Mesendoderm (in vitro differentiated cells): ENCODE data around the gene KRTAP12-3.
"Not testable (repeated sequence)": the region's sequence is repeated elsewhere in the genome, so short reads cannot be mapped to it uniquely, and the experiment has no call there.

Experiments
- DNase-seq: peaks from one replicate; pipeline ENCODE4 v3.0.0; 2013
- H2AK5ac ChIP-seq: 2 replicates; pipeline ENCODE4 v1.6.1; 2013; ENCODE audit warnings: low read length, inconsistent platforms
- H2BK120ac ChIP-seq: 2 replicates; pipeline ENCODE4 v1.6.1; 2013; ENCODE audit warnings: low read depth, mild to moderate bottlenecking, low read length, moderate library complexity, mixed read lengths
- H2BK15ac ChIP-seq: replicated peaks from 2 replicates; pipeline ENCODE4 v1.6.1; 2013; ENCODE audit warnings: low read depth, mild to moderate bottlenecking, moderate library complexity
- H2BK5ac ChIP-seq: 2 replicates; pipeline ENCODE4 v1.6.1; 2013; ENCODE audit warnings: low read length, inconsistent platforms
- H3K18ac ChIP-seq: 2 replicates; pipeline ENCODE4 v1.6.1; 2013; ENCODE audit warnings: mild to moderate bottlenecking, low read length, mixed read lengths
- H3K23ac ChIP-seq: one replicate; pipeline ENCODE4 v1.6.1; 2013; ENCODE audit warnings: low read length
- H3K27ac ChIP-seq: 2 replicates; pipeline ENCODE4 v1.5.1; 2013; ENCODE audit warnings: low read depth, mild to moderate bottlenecking, inconsistent platforms, low read length, moderate library complexity
- H3K27me3 ChIP-seq: 2 replicates; pipeline ENCODE4 v1.6.1; 2013; ENCODE audit warnings: low read length, control low read depth, mild to moderate bottlenecking, inconsistent platforms; ENCODE audit not compliant: insufficient read depth, poor library complexity
- H3K36me3 ChIP-seq: 2 replicates; pipeline ENCODE4 v1.6.1; 2013; ENCODE audit warnings: low read length, inconsistent platforms; ENCODE audit not compliant: control insufficient read depth, insufficient read depth
- H3K4ac ChIP-seq: one replicate; pipeline ENCODE4 v1.6.1; 2013; ENCODE audit warnings: low read depth, mild to moderate bottlenecking, low read length, moderate library complexity
- H3K4me1 ChIP-seq: 2 replicates; pipeline ENCODE4 v1.6.1; 2013; ENCODE audit warnings: low read depth, low read length, inconsistent platforms; ENCODE audit not compliant: control insufficient read depth
- H3K4me2 ChIP-seq: 2 replicates; pipeline ENCODE4 v1.6.1; 2013; ENCODE audit warnings: low read length
- H3K4me3 ChIP-seq: 2 replicates; pipeline ENCODE4 v1.5.1; 2013; ENCODE audit warnings: mild to moderate bottlenecking, low read length
- H3K56ac ChIP-seq: one replicate; pipeline ENCODE4 v1.6.1; 2013; ENCODE audit warnings: low read length
- H3K79me1 ChIP-seq: 2 replicates; pipeline ENCODE4 v1.6.1; 2013; ENCODE audit warnings: low read length, inconsistent platforms
- H3K79me2 ChIP-seq: 2 replicates; pipeline ENCODE4 v1.6.1; 2013; ENCODE audit warnings: mild to moderate bottlenecking, low read length; ENCODE audit not compliant: control insufficient read depth, insufficient read depth
- H3K9ac ChIP-seq: 2 replicates; pipeline ENCODE4 v1.6.1; 2013; ENCODE audit warnings: low read length, inconsistent platforms
- H4K5ac ChIP-seq: one replicate; pipeline ENCODE4 v1.6.1; 2013; ENCODE audit warnings: low read length
- H4K8ac ChIP-seq: one replicate; pipeline ENCODE4 v1.6.1; 2013; ENCODE audit warnings: low read depth, mild to moderate bottlenecking, control low read depth, low read length, moderate library complexity
- WGBS: extraction: QIAGEN DNeasy Blood & Tissue Kit; methylation state at CpG from one replicate; pipeline ENCODE4 v1.1.7; 2013; ENCODE audit warnings: low lambda C conversion rate, missing lambda C conversion rate; ENCODE audit not compliant: insufficient coverage; ENCODE audit errors: extremely low coverage; 5-methylcytosine and 5-hydroxymethylcytosine counted together

The KRTAP12-3 gene

GRCh38 chr21:44644878-44645277, 12.9 kb upstream of the KRTAP12-3 start:
- WGBS = no CpG with 5 or more reads among the region's 2 CpGs
- Histone ChIP-seq H3K4me1 (no peaks in the 10 kb centered on the region), H3K4ac (no peak overlapping the region), H3K4me2 (no peak overlapping the region), H2AK5ac (no peak overlapping the region), H3K27me3 (no peaks in the 10 kb centered on the region), H3K23ac (no peak overlapping the region), H2BK5ac (no peak overlapping the region), H3K79me1 (no peaks in the 10 kb centered on the region), H2BK15ac (no peak overlapping the region), H4K8ac (no peak overlapping the region), H3K79me2 (no peaks in the 10 kb centered on the region), H2BK120ac (no peak overlapping the region), H4K5ac (no peak overlapping the region), H3K4me3 (no peak overlapping the region), H3K36me3 (no peaks in the 10 kb centered on the region), H3K56ac (no peak overlapping the region), H3K18ac (no peak overlapping the region), H3K27ac (no peak overlapping the region), H3K9ac (no peak overlapping the region)
- DNase-seq = no peak

GRCh38 chr21:44646366-44647221, 11.1 kb upstream of the KRTAP12-3 start, which contains the start of gene KRTAP10-11:
Gene KRTAP10-11 (plus strand): TSS chr21:44646414. CDS start chr21:44646459, 45 bp downstream.
- H2BK5ac ChIP-seq, H3K79me1 ChIP-seq, H3K27ac ChIP-seq, DNase-seq, H4K8ac ChIP-seq, H2BK15ac ChIP-seq, H3K36me3 ChIP-seq, H3K4ac ChIP-seq, H3K18ac ChIP-seq, H3K79me2 ChIP-seq, H3K4me2 ChIP-seq, H4K5ac ChIP-seq, H3K4me3 ChIP-seq, H3K4me1 ChIP-seq, H2AK5ac ChIP-seq, H3K9ac ChIP-seq, H2BK120ac ChIP-seq, H3K27me3 ChIP-seq, H3K23ac ChIP-seq: not testable (repeated sequence)
- H3K56ac ChIP-seq = peak within 1 kb of the TSS; percentile 19
- no CpG with 5 or more reads among the region's 21 CpGs for WGBS

- DNase-seq = no peak
- no peak overlapping the region for H2BK120ac ChIP-seq
- no peak overlapping the region for H2BK15ac ChIP-seq
- no peak overlapping the region for H4K5ac ChIP-seq
- no peaks in the 10 kb centered on the region for H3K4me1 ChIP-seq
- no peaks in the 10 kb centered on the region for H3K27me3 ChIP-seq
- no peak overlapping the region for H3K18ac ChIP-seq
- H3K79me2 ChIP-seq = no peaks in the 10 kb centered on the region
- H3K9ac ChIP-seq = no peak overlapping the region
- H3K79me1 ChIP-seq = no peaks in the 10 kb centered on the region
- H3K4me3 ChIP-seq = no peak overlapping the region
- no peak overlapping the region for H4K8ac ChIP-seq
- H2BK5ac ChIP-seq = no peak overlapping the region
- no peak overlapping the region for H3K27ac ChIP-seq
- H2AK5ac ChIP-seq = no peak overlapping the region
- no peak overlapping the region for H3K56ac ChIP-seq
- no peaks in the 10 kb centered on the region for H3K36me3 ChIP-seq
- H3K4me2 ChIP-seq = no peak overlapping the region
- H3K23ac ChIP-seq = no peak overlapping the region
- H3K4ac ChIP-seq = no peak overlapping the region
- WGBS = no CpG with 5 or more reads among the region's 8 CpGs
Measured at GRCh38 chr21:44647222-44647552, 10.5 kb upstream of the KRTAP12-3 start.

GRCh38 chr21:44648557-44649311, 9.0 kb upstream of the KRTAP12-3 start:
- Histone ChIP-seq H3K79me2 (no peaks in the 10 kb centered on the region), H3K36me3 (no peaks in the 10 kb centered on the region), H3K27ac (no peak overlapping the region), H3K23ac (no peak overlapping the region), H3K18ac (no peak overlapping the region), H3K4me3 (no peak overlapping the region), H3K27me3 (no peaks in the 10 kb centered on the region), H3K56ac (no peak overlapping the region), H3K4me2 (no peak overlapping the region), H3K9ac (no peak overlapping the region), H2BK120ac (no peak overlapping the region), H2AK5ac (no peak overlapping the region), H2BK5ac (no peak overlapping the region), H3K79me1 (no peaks in the 10 kb centered on the region), H2BK15ac (no peak overlapping the region), H3K4me1 (no peaks in the 10 kb centered on the region), H4K5ac (no peak overlapping the region), H3K4ac (no peak overlapping the region), H4K8ac (no peak overlapping the region)
- WGBS = no CpG with 5 or more reads among the region's 33 CpGs
- no peak for DNase-seq

- WGBS = no CpG with 5 or more reads among the region's 18 CpGs
- Histone ChIP-seq H2BK120ac (no peak overlapping the region), H2BK15ac (no peak overlapping the region), H3K79me2 (no peaks in the 10 kb centered on the region), H3K9ac (no peak overlapping the region), H3K27ac (no peak overlapping the region), H3K23ac (no peak overlapping the region), H3K4ac (no peak overlapping the region), H3K4me2 (no peak overlapping the region), H3K27me3 (no peaks in the 10 kb centered on the region), H2AK5ac (no peak overlapping the region), H3K4me1 (no peaks in the 10 kb centered on the region), H3K79me1 (no peaks in the 10 kb centered on the region), H2BK5ac (no peak overlapping the region), H3K36me3 (no peaks in the 10 kb centered on the region), H3K18ac (no peak overlapping the region), H4K8ac (no peak overlapping the region), H4K5ac (no peak overlapping the region), H3K56ac (no peak overlapping the region), H3K4me3 (no peak overlapping the region)
- no peak for DNase-seq
Measured at GRCh38 chr21:44649521-44650100, 8.1 kb upstream of the KRTAP12-3 start.
